ENCODE results near the gene AKAP5. TPM values are rescaled to one million over a fixed set of nuclear protein-coding genes. Genes with fewer than 3 reads are reported as not detected.

Gene AKAP5, protein sequence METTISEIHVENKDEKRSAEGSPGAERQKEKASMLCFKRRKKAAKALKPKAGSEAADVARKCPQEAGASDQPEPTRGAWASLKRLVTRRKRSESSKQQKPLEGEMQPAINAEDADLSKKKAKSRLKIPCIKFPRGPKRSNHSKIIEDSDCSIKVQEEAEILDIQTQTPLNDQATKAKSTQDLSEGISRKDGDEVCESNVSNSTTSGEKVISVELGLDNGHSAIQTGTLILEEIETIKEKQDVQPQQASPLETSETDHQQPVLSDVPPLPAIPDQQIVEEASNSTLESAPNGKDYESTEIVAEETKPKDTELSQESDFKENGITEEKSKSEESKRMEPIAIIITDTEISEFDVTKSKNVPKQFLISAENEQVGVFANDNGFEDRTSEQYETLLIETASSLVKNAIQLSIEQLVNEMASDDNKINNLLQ
- 2.3 TPM for total RNA-seq

DNA sequence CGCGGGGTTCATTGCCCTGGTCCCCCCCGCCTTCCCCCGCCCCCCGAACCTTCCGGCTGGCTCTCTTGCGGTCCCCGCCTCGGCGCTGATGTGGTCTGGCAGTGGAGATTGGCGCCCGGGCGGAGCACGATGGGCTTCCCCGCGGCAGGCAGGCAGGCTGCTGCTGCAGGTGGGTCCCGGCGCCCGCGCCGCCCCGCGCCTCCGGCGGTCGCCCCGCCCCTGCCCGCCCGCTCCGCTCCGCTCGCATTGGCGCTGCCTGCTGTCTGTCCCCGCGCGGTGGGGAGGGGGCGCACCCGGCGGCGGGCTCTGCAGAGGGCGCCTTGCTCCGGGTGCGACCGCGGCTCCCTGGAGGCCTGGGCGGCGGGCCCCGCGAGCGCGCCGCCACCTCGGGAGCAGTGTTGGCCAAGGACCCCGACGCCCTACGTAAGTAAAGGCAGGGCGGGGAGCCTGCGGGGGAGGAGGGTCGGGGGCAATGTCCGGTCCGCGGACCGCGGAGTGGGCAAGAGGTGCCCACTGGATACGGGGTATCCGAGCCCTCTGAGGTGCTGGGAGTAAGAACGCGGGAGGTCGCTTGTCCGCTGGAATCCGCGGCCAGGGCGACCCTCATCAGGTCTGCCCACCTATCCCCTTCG lies at the start of gene AKAP5:
TSS of gene AKAP5 (plus strand) at position 309 of the 632 bp plus-strand sequence. CDS start 2,896 bp downstream, outside the sequence.
- H3K4me3 ChIP-seq (ENCODE audit: low read length), result peak within 1 kb of the TSS; percentile 37
- H3K27me3 ChIP-seq (ENCODE audit: insufficient read depth, low read length), result peaks cover 16% of the 10 kb centered on the region
- no peaks in the 10 kb centered on the region for H3K9me3 ChIP-seq (ENCODE audit: low read depth, low read length)
- H3K4me1 ChIP-seq (ENCODE audit: insufficient read depth, low read length), result peaks cover 19% of the 10 kb centered on the region

DNA sequence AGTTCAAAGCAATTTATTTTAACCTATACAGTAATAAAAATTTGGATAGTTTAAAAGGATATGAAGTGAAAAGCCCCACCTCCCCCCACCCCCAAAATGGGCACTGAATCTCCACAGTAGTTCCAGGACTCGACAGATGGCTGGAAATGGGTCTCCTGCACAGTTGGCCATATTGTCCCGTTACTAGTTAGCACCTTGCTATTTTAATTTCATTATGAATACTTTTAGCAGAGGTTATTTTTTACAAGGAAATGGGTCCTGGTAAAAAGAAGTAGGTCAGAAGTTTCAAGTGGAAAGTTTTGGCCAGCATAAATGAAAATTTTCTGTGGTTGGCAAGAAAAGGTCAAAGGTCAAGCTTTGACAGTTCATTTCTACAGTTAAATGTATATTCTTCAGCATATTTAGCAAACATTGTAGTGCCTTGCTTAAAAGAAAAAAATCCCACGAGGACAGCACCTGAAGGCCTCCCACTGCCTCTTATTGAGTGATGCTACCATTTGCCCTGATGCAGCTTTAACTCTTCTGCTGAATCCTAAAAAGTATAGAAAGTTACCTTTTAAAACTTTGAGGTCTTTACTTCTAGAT lies 48.9 kb upstream of the AKAP5 start:
- Histone ChIP-seq H3K27me3 (ENCODE audit: insufficient read depth, low read length) (no peaks in the 10 kb centered on the region), H3K4me1 (ENCODE audit: insufficient read depth, low read length) (no peaks in the 10 kb centered on the region), H3K9me3 (ENCODE audit: low read depth, low read length) (no peaks in the 10 kb centered on the region), H3K4me3 (ENCODE audit: low read length) (no peak overlapping the region)

DNA sequence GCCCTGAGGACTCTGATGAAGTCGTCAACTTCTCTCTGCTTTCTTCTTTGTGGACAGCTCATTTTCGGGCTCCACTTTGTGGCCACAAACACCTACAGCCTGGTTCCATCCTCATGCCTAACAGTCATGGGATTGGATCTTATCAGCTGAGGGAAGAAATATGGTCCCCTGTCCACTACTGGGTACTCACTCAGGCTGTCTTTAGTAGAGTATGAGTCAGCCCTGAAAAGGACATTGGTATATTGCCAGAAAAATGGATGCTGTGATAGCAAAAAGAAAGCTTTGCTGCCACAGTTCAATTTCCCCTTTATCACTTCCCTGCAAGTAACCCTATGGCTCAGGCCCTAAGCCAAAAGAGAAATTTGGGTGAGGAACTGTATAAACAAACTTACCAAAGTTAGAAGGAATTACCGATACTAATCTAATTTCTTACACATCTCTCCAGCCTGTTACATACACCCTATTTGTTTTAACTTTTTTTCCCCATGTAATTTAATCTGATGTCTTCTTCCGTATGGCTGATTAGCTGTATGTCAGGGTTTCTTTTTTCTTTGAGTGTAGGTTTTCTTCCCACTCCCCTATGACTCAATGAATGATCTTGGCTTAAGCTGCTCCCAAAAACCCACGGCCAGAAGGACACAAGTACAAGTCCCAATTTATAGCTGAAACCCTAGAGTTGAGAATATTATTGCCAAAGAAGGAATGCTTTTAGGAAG lies 48.1 kb upstream of the AKAP5 start:
- Histone ChIP-seq H3K27me3 (ENCODE audit: insufficient read depth, low read length) (no peaks in the 10 kb centered on the region), H3K4me1 (ENCODE audit: insufficient read depth, low read length) (no peaks in the 10 kb centered on the region), H3K4me3 (ENCODE audit: low read length) (no peak overlapping the region), H3K9me3 (ENCODE audit: low read depth, low read length) (no peaks in the 10 kb centered on the region)

DNA sequence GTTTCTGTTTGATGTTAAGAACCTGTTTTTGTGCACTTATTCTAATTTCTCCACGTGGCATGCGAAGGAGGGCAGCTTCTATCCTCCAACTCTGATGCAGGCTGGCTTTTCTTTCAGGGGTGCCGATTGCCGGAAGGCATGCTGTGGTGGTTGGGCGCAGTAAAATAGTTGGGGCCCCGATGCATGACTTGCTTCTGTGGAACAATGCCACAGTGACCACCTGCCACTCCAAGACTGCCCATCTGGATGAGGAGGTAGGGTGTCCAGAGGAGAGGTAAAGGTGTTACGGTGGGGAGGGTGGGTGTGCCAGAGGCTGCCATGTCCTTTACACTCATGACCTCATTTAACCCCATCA lies 47.6 kb upstream of the AKAP5 start:
- no peaks in the 10 kb centered on the region for H3K4me1 ChIP-seq (ENCODE audit: insufficient read depth, low read length)
- no peaks in the 10 kb centered on the region for H3K27me3 ChIP-seq (ENCODE audit: insufficient read depth, low read length)
- no peak overlapping the region for H3K4me3 ChIP-seq (ENCODE audit: low read length)

DNA sequence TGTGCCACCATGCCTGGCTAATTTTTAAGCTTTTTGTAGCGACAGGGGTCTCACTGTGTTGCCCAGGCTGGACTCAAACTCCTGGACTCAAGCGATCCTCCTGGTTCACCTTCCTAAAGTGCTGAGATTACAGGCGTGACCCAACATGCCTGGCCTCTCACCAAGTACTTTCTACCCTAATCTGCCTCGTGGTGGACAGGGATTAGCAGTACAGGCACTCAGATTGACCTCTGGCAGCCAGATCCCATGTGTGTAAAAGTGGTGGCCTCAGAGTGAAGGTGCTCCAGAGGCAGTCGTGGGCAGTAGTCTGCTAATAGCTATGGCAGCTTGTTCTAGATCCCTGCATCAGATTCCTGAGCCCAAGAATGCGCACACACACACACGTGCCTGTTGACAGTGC lies 46.3 kb upstream of the AKAP5 start:
- no peaks in the 10 kb centered on the region for H3K4me1 ChIP-seq (ENCODE audit: insufficient read depth, low read length)
- H3K27me3 ChIP-seq (ENCODE audit: insufficient read depth, low read length), result no peaks in the 10 kb centered on the region
- no peak overlapping the region for H3K4me3 ChIP-seq (ENCODE audit: low read length)
- no peaks in the 10 kb centered on the region for H3K9me3 ChIP-seq (ENCODE audit: low read depth, low read length)

More for the DNA sequence above, 47.6 kb upstream of the AKAP5 start:
- H3K9me3 ChIP-seq (ENCODE audit: low read depth, low read length), result no peaks in the 10 kb centered on the region

DNA sequence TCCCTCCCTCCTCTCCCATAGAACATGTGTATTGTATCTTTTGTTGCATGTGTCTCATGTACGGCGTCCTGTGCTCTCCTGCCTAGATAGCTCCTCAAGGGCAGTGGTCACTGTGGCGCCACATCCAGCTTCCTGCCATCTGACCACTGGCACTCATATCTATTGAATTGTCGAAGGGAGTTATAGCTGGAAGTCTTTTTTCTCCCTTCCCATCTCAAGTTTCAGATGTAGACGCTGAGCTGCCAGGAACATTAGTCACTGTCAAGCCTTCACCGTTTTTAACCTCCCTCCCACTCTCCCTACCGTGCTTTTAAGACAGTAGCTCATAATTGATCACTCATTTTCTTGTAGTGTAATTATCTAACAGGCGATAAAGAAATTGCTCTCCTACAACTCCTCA lies 44.1 kb upstream of the AKAP5 start:
- H3K27me3 ChIP-seq (ENCODE audit: insufficient read depth, low read length), result no peaks in the 10 kb centered on the region
- no peaks in the 10 kb centered on the region for H3K4me1 ChIP-seq (ENCODE audit: insufficient read depth, low read length)
- H3K4me3 ChIP-seq (ENCODE audit: low read length), result no peak overlapping the region
- no peaks in the 10 kb centered on the region for H3K9me3 ChIP-seq (ENCODE audit: low read depth, low read length)

DNA sequence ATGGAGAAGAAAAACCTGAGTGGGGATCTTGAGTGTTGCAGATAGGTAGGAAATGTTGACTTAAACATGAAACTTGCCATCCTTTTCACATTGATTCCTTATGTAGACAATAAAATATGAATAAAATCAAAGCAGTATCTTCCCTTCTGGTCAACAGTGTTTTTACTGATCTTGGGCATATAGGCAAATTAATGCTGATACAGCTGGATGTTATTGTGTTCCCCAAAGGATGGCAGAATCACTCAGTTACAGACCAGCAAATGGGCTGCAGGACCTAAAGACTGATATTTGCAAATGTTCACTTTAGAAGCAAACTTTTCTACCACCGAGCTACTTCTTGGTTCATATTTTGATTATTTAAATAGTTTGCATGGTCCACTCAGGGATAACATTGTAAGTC lies 43.3 kb upstream of the AKAP5 start:
- Histone ChIP-seq H3K27me3 (ENCODE audit: insufficient read depth, low read length) (no peaks in the 10 kb centered on the region), H3K4me1 (ENCODE audit: insufficient read depth, low read length) (no peaks in the 10 kb centered on the region), H3K4me3 (ENCODE audit: low read length) (no peak overlapping the region), H3K9me3 (ENCODE audit: low read depth, low read length) (no peaks in the 10 kb centered on the region)

DNA sequence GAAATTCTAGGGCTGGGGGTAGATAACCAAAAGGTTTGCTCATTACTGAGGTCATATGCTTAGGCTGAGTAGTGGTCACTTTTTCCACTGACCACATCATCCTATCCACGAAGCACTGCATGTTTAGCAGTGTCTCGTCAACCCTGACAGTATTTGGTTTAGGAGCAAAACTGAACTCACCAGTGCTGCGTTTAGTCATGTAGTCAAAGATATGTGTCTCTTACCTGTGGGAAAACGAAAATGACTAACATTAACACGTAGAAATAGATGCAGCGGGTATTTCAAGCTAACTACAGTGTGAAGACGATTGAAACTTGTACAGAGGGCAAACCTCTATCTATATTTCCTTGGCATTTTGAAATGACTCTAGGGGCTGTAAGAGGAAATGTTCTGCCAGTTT lies 42.5 kb upstream of the AKAP5 start:
- Histone ChIP-seq H3K9me3 (ENCODE audit: low read depth, low read length) (no peaks in the 10 kb centered on the region), H3K27me3 (ENCODE audit: insufficient read depth, low read length) (no peaks in the 10 kb centered on the region), H3K4me1 (ENCODE audit: insufficient read depth, low read length) (no peaks in the 10 kb centered on the region), H3K4me3 (ENCODE audit: low read length) (no peak overlapping the region)

DNA sequence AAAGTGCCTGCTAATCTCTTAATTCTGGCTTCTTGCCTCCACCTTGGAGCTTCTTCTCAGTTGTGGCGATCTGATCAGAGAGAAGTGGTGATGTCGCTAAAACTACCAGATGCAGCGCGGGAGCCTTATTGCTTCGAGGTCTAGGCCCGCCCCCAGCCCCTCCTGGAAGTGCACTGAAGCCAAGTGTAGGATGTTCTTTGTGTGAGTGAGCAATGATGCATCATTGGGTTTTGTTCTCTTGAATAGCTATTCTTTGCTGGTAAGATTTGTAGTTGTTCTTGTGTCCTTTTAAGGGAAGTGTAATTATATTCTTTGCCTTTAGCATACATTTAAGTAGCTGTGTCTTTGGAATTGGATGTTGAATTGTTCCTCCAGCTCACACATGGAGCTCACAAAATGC lies 41.3 kb upstream of the AKAP5 start:
- no peaks in the 10 kb centered on the region for H3K27me3 ChIP-seq (ENCODE audit: insufficient read depth, low read length)
- H3K9me3 ChIP-seq (ENCODE audit: low read depth, low read length), result no peaks in the 10 kb centered on the region
- no peak overlapping the region for H3K4me3 ChIP-seq (ENCODE audit: low read length)
- H3K4me1 ChIP-seq (ENCODE audit: insufficient read depth, low read length), result no peaks in the 10 kb centered on the region

DNA sequence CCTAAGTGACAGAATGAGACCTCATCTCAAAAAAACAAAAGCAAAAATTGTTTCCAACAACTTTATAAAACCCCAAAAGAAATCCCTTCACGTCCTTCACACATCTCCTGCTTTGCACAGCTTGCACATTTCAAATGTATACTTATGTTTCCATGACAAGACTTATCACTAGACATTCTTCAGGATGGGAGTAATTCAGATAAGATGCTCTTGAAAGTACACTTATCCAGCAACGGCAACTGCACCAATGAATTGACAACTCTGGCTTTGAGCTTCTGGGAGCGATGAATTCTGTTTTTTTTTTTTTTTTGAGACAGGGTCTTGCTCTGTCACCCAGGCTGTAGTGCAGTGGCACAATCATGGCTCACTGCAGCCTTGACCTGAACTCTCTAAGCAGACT lies 30.8 kb upstream of the AKAP5 start:
- H3K4me1 ChIP-seq (ENCODE audit: insufficient read depth, low read length), result no peaks in the 10 kb centered on the region
- H3K27me3 ChIP-seq (ENCODE audit: insufficient read depth, low read length), result no peaks in the 10 kb centered on the region
- H3K4me3 ChIP-seq (ENCODE audit: low read length), result no peak overlapping the region
- H3K9me3 ChIP-seq (ENCODE audit: low read depth, low read length), result no peaks in the 10 kb centered on the region

DNA sequence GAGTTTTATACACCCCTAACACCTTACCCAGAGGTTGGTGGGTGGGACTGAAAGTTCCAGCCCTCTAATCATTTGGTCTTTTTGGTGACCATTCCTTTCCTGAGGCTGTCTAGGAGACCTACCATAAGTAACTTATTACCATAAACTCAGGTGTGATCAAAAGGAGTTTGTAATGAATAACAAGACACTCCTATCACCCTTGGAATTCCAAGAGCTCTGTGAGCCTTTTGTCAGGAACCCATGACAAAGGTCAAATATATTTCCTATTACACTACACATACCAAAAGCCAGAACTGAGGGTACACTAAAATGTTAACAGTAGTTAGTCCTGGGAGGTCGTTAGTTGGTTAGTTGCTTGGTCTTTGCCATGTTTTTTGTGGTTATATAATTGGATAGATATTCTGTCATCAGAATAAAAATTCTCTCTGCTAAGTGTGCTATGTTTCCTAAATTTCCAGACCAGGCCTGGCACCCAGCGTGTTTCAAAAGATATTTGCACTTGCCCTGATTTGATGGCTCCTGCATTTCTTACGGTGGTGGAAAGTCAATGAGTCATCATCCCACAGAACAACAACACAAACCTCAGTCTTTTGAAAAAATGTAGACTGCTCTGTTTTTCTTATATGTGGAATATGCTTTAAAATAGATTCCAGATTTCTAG lies 27.0 kb upstream of the AKAP5 start:
- Histone ChIP-seq H3K27me3 (ENCODE audit: insufficient read depth, low read length) (no peaks in the 10 kb centered on the region), H3K9me3 (ENCODE audit: low read depth, low read length) (no peaks in the 10 kb centered on the region), H3K4me1 (ENCODE audit: insufficient read depth, low read length) (no peaks in the 10 kb centered on the region), H3K4me3 (ENCODE audit: low read length) (no peak overlapping the region)

DNA sequence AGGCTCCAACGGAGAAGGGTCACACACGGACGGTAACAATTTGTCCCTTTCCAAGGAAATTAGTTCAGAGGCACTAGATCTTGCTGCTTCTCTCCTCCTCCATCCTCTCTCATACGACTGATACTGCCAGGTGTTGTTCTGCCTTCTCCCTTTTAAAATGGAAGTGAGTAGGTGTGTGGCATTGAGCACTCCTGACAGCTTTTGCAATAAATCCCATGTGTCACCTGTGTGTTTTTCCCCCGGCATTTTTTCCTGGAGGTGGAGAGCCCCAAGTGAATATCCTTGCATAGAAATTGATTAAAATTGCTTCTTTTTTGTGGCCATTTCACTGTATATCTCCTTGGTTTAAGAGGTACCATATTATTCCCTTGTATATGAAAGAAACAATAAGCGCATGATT lies 26.2 kb upstream of the AKAP5 start:
- H3K27me3 ChIP-seq (ENCODE audit: insufficient read depth, low read length), result no peaks in the 10 kb centered on the region
- no peak overlapping the region for H3K4me3 ChIP-seq (ENCODE audit: low read length)
- H3K9me3 ChIP-seq (ENCODE audit: low read depth, low read length), result no peaks in the 10 kb centered on the region
- H3K4me1 ChIP-seq (ENCODE audit: insufficient read depth, low read length), result peaks cover under 1% of the 10 kb centered on the region

DNA sequence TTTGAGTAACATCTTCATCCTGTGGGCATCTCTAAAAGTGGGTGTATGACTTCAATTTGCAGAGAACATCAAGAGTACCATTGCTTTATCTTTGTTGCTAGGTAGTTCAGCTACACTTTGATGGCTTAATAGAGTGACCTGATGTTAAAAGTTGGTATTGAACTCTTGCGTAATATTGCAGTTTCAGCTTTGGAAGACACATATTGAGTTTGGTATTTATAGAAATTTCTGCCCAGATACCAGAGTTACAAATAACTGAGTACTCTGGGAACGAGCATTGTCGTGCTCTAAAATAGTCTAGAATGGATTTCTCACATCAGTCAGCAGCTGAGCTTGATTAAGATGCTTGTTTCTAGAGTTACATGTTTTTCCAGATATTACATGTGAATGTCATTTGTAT lies 24.8 kb upstream of the AKAP5 start:
- no peak overlapping the region for H3K4me3 ChIP-seq (ENCODE audit: low read length)
- no peaks in the 10 kb centered on the region for H3K9me3 ChIP-seq (ENCODE audit: low read depth, low read length)
- peaks cover 14% of the 10 kb centered on the region for H3K4me1 ChIP-seq (ENCODE audit: insufficient read depth, low read length)
- H3K27me3 ChIP-seq (ENCODE audit: insufficient read depth, low read length), result no peaks in the 10 kb centered on the region

DNA sequence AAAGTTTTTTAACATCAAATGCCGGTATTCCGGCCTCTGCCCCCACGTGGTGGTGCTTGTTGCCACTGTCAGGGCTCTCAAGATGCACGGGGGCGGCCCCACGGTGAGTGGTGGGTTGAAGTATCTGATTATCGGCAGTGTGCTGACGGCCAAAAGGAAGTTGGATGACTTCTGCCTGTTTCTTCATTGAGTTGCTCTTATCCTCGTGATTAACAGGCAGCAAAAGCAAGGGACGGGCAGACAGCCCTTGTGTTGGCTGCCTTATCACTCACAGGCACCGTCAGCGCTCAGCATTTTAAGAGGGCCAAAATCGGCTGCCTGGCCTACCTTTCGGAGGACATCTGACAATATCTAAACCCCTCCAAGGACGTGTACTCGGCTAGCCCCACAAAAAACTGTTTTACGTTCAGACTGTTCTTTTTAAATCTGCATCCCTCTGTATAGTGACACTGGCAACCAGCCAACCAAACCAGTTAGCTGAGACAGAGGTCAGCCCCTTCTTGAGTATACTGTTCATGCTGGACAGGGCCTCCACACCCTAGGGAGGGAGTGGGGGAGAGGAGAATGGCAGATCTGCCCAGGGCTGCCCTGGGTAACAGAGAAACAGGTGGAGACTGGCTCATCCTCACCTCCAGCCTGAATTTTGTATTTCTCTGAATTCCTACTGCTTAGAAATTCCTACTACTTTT lies 22.9 kb upstream of the AKAP5 start:
- Histone ChIP-seq H3K27me3 (ENCODE audit: insufficient read depth, low read length) (no peaks in the 10 kb centered on the region), H3K9me3 (ENCODE audit: low read depth, low read length) (no peaks in the 10 kb centered on the region), H3K4me1 (ENCODE audit: insufficient read depth, low read length) (peaks cover 15% of the 10 kb centered on the region), H3K4me3 (ENCODE audit: low read length) (no peak overlapping the region)
